ENCODE measurements around the gene SYNGR3.

SYNGR3 gene

DNA sequence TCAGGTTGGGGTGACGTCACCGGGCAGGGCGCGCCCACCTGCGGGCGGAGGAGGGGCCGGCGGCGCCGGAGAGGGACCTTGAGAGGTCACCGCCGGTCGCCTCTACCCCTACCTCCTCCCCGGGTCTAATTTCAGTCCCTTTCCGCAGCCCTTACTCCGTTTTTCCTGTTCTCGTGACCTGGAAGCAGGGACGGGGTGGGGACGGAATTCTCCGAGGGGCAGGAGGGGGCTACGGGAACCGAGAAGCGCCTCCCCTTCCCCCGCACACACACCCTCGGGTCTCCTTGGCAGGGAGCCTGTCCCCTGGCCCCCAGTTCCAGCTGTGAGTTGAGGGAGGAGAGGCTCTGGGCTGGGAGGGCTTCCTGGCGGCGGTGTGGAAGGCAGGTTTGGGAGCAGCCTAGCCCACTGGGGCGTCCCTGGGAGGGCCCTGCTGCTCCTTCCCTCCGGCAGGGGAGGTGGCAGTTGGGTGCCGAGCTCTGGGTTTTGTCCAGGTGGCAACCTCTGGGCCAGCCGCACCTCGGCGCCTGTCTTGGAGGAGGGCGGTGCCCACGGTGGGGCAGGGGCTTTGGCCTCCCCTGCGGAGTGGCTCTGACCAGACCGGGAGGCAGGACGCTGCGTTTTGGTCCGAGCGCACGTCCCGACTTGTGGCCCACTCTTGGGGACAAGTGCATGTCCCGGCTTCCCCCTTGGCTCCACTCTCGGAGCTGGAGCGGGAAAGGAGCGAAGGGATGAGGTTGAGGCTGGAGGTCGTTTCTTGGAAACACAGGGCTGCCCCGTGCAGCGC lies 773 bp downstream of the SYNGR3 start:
- no peak overlapping the region for H3K27ac ChIP-seq
- no peak for DNase-seq (ENCODE audit: low read depth, low spot score)

- no peak for DNase-seq (ENCODE audit: low read depth, low spot score)
- H3K27ac ChIP-seq, result no peak overlapping the region
Observed at GRCh38 chr16:1991135-1991551, 1.4 kb downstream of the SYNGR3 start.

DNA sequence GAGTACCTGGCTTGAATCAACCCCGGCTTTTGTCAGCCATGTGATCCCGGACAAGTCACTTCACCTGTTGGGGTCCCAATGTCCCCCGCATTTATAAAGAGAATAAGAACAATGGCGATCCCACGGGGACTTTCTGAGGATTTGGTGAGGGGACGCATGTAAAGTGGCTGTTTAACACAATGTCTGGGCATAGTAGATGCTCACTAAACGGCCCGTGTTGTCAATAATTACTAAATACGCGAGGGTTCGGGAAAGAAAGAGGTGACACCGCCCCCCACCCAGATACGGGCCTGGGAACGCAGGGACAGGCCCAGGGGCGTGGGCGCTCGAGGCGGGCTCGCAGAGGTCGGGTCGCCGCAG lies 1.8 kb downstream of the SYNGR3 start:
- no peak overlapping the region for H3K27ac ChIP-seq
- DNase-seq (ENCODE audit: low read depth, low spot score), result no peak

GRCh38 chr16:1991948-1992703 lies 2.4 kb downstream of the SYNGR3 start:
- DNase-seq (ENCODE audit: low read depth, low spot score), result peak; percentile 27
- H3K27ac ChIP-seq, result no peak overlapping the region

GRCh38 chr16:1992704-1993317 lies 3.0 kb downstream of the SYNGR3 start:
- peak overlapping the region; percentile 85 for H3K27ac ChIP-seq

GRCh38 chr16:1993731-1994131 lies 4.0 kb downstream of the SYNGR3 start:
- DNase-seq (ENCODE audit: low read depth, low spot score), result peak; percentile 43
- peak overlapping the region; percentile 85 for H3K27ac ChIP-seq

More at GRCh38 chr16:1992704-1993317, 3.0 kb downstream of the SYNGR3 start:
- no peak for DNase-seq (ENCODE audit: low read depth, low spot score)

DNA sequence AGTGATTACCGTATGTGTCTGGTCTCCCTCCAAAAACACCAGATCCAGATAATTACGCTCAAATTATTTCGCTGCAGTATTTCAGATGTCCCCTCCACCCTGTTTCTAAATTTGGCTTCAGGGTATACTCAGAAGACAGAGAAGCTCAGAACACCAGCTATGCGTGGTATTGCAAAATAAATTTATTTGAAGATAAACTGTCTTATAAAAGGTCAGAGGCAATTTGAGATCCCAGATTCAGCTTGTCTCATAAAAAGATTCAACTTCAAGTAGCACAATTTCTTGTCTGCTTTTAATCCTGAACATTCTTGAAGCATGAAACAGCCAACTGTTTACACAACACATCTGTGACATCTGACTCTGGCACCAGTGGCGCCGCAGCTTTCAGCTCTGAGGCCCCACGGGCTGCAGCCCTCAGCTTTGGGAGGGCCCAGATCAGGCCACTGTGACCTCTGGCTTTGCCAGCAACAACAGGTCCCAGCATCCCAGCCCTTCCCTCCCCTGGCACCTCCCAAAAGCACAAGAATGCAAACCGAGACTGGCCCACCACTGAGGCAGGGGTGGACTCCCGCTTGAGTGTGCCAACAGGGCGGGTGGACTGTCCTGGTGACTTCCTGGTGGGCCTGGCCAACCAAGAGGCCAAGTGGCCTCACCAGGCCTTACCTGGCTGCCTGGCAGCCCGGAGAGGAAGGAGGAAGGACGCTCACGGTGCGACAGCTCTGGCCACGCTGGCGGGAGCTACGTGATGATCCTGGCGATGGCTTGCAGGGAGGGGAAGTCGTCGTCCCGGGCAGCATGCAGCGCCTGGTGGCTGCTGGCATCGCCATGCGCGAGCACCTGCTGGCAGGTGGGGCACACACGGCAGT lies 8.0 kb downstream of the SYNGR3 start:
- no peak for DNase-seq (ENCODE audit: low read depth, low spot score)
- H3K27ac ChIP-seq, result no peak overlapping the region

GRCh38 chr16:1998360-1998835 lies 8.6 kb downstream of the SYNGR3 start:
- DNase-seq (ENCODE audit: low read depth, low spot score), result no peak
- no peak overlapping the region for H3K27ac ChIP-seq

DNA sequence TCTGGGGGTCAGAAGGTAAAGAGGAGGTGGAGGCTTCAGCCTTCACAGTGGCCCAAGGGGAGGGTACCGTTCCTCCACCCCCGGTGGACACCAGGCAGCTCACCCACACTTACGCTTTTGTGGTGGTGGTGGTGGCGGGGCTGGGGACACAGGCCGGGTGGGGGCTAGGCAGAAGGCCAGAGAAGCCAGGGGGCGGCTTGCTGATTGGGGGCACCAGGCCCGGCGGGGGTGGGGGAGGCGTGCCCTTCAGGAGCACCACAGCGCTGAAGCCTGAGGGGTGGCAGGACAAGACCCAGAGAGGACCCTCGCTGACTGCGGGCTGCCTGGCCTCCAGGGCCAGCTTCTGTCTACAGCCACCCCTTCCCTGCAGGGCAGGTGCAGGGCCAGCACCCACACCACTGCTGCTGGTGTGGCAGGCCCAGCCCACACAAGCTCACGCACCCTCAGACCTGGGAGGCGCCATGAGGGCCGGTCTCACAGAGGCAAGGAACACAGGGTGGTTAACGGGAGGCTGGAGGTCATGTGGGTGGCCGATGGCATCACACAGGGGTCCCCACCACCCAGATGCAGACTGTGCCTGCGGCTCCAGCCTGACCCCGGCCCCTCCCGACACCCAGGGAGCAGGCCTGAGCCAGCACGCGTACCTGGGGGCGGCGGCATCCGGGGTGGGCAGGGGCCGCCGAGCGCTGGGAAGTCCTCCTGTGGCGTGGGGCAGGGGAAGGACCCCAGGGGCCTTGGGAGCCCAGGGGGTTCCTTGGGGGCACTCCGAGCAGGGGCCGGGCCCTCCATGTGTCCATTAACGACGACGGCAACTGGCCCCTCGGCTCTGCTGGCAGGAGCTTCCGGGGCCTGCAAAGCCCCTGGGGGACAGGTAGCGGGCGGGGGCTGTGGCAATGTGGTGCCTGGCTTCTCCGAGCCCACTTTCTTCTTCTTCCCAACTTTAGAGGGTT lies 9.4 kb downstream of the SYNGR3 start:
- H3K27ac ChIP-seq, result no peak overlapping the region
- no peak for DNase-seq (ENCODE audit: low read depth, low spot score)

DNA sequence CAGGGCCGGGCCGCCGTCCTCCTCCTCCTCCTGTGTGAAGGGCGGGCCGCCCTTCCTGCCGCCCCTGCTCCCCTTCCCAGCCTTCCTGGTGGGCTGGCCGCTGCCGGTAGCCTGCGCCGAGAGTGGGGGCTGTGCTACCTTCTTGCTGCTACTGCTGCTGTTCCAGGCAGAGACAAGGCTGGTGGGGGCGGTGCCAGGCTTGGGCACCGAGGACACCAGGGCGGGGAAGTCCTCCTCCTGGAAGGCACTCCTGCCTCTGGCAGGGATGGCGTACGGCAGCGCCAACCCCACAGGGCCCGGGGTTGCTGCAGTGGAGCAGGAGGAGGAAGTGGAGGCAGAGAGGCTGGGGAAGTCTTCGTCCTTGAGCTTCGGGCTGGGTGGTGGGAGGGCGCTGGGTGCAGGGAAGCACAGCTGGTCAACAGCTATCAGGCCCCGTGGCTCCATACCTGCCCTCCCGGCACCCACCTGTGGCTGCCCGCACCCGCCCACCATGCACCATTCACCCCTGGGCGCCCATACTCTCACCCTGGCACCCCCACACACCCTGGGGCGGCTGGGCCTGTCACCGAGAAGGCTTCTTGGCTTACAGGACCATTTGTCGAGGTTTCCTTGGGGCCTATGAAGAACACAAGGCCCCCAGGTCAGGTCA lies 10.2 kb downstream of the SYNGR3 start:
- H3K27ac ChIP-seq, result no peak overlapping the region
- no peak for DNase-seq (ENCODE audit: low read depth, low spot score)

- no peak overlapping the region for H3K27ac ChIP-seq
- no peak for DNase-seq (ENCODE audit: low read depth, low spot score)
Observed at GRCh38 chr16:2001035-2001434, 11.3 kb downstream of the SYNGR3 start.

DNA sequence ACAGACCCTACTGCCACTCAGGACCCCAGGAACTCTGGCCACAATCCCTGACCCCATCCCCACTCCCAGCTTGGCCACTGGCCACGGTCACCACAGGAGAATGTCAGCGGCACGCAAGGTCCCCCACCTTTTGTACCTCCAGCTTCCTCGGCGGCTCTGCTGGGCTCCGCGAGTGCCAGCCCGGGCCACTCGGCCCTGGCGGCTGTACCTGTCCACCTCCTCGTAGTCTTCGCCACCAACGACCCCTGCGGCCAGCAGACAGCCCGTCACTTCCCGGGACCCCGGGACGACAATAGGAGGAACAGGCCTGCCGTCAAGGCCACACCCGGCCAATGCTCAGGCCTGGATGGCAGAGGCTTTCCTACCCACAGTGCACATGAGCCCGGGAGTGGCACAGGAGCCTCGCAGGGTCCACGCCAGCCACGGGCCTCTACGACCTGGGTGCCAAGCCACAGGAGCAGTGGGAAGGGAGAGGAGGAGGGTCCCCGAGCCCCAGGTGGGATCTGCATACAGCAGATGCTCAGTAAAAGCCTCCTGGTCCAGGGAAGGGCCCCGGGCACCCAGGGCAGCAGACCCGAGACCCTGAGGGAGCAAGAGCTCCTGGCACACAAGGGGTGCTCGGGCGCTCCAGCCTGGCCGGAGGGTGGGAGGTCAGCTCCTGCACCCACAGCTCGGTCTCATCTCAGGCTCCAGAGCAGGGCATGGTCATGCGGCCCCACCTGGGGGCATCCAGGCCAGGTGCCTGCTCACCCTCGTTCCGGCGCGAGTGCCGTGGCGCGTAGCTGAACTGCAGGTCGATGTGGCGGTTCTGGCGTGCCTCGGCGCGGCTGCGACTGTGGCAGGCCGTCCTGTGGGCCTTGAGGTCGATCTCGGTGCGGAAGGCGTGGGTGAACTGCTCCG lies 11.9 kb downstream of the SYNGR3 start:
- no peak for DNase-seq (ENCODE audit: low read depth, low spot score)
- no peak overlapping the region for H3K27ac ChIP-seq

DNA sequence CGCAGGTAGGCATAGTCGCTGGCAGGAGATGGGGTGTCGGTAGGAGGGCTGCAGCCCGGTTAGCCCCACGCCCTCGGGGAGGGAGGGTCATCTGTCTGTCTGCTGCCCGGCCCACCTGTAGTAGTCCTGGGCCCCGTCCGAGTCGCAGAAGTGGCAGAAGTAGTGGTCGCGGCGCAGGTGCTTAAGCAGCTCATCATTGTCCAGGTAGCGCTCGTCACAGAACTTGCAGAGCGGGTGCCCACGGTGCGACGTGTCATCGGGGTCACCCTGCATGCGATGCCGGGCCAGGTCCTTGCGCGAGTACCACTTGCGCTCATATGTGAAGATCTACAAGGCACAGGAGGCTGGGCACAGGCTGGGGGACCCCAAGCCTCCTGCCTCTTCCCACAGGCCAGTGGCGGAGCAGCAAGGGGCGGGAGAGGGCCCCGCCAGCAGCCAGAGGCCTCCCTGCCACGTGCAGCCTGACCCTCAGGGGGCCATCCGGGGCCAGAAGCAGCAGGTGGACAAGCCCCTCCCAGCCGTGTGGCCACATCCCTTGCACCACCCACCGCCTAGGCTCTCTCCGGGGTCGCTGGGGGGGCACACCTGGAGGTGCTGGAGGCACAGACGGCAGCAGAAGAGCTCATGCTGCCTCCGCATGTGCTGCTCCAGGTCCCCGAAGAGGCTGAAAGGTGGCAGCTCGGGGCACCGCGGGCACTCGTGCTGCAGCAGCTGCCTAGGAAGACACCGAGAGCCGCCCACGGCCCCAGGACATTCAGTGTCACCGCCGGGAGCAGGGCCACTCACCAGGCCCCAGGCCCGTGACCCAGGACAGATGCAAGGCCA lies 12.8 kb downstream of the SYNGR3 start:
- no peak overlapping the region for H3K27ac ChIP-seq
- no peak for DNase-seq (ENCODE audit: low read depth, low spot score)

DNA sequence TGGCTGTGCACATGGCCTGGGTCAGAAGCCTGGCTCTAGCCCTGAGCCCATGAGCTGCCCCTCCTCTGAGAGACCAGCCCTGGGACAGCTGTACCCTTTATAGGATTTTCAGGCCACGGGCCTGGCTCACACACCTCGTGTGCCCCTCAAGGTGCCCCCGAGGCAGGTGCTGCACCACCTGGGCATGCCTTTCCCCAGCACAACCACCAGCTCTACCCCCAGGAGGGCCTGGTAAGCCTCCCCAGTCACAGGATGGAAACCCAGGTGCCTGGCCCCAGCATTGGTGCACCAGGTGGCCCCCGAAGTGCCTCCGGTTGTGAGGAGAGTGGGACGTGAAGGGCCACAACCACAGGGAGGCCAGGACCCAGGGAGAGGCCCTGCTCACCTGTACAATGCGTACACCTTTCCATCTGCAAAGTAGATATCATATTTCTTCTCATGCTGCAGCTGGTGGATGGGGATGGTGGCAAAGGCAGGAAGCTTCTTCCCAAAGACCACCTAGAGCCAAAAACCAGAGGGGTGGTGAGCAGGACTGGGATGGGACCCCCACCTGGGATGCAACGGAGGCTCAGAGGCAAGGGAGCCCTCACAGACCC lies 13.6 kb downstream of the SYNGR3 start:
- no peak overlapping the region for H3K27ac ChIP-seq
- no peak for DNase-seq (ENCODE audit: low read depth, low spot score)

DNA sequence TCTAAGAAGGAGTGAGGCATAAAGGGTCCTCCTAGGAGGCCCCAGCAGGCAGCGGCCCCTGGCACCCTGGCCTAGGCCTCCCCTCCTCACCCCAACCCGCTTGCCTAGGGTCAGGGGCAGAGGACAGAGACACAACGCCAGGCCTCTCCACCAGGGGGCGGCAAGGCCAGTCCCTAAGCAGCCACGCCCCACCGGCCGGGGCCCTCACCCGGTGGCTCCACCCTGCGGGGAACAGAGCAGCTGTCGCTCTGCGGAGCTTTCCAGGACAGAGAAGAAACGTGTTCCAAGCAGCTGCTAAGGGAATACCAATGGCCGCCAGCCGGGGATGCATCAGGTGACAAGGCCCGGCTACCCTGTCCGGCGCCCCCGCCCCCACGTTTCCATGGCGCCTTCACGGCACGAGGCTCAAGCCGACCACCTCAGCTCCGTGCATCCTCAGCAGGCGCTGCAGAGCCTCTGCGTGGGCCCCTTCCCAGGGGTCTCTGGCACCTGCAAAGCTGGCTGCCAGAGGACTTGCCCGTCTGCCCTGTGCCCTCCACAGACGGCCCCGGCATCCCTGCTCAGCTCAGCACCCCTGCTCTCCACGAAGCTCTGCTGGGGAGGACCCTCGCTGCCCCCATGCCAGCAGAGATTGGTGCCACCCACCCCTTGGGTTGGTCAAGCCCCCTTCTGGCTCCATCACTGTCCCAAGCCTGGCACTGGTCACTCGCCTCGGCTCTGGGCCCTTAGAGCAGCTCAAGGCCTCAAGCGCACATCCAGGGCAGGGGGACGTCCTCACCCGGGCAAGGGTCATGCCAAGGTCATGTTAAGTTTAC lies 14.3 kb downstream of the SYNGR3 start:
- DNase-seq (ENCODE audit: low read depth, low spot score), result no peak
- no peak overlapping the region for H3K27ac ChIP-seq
